ENCODE results near the gene HNRNPK.

HNRNPK gene

GRCh38 chr9:83920469-83920926, 59.5 kb downstream of the HNRNPK start:
- peak overlapping the region; percentile 86 for H3K27ac ChIP-seq
- TF ChIP-seq CTCF (conservative IDR thresholded peaks at IDR 0.05): peak; percentile 60

- no peak for TF ChIP-seq CTCF (conservative IDR thresholded peaks at IDR 0.05)
- H3K27ac ChIP-seq: no peak overlapping the region
Observed at GRCh38 chr9:83919111-83919510, 60.9 kb downstream of the HNRNPK start.

All from VCaP (cell line).